H54 (cell line): ENCODE data around the gene SMYD1.

Experiments
- DNase-seq: peaks from one replicate; pipeline ENCODE4 v3.0.0; 2011; ENCODE audit warnings: low spot score, mixed read lengths; ENCODE audit not compliant: insufficient read length
- FAIRE-seq: peaks from 3 replicates; lab custom pipeline; 2011; peaks lifted over from hg19 to GRCh38; lab: Jason Lieb, UNC
- POLR2A ChIP-seq: IDR thresholded peaks from 2 replicates; pipeline ENCODE4 v1.6.1; 2011; ENCODE audit warnings: low read depth, mild to moderate bottlenecking, low read length

The SMYD1 gene

GRCh38 chr2:88048541-88048940, 19.1 kb upstream of the SMYD1 start:
- no peak for FAIRE-seq

GRCh38 chr2:88049622-88050021, 18.0 kb upstream of the SMYD1 start:
- no peak for TF ChIP-seq POLR2A
- FAIRE-seq (no peak), DNase-seq (no peak)

More at GRCh38 chr2:88048541-88048940, 19.1 kb upstream of the SMYD1 start:
- no peak for DNase-seq
- no peak for TF ChIP-seq POLR2A

- no peak for TF ChIP-seq POLR2A
- FAIRE-seq (no peak), DNase-seq (no peak)
These were observed 15.8 kb upstream of the SMYD1 start for GRCh38 chr2:88051792-88052191.

- FAIRE-seq (no peak), DNase-seq (no peak)
- no peak for TF ChIP-seq POLR2A
These were observed 14.3 kb upstream of the SMYD1 start for GRCh38 chr2:88053296-88053695.

GRCh38 chr2:88053934-88054781, 13.5 kb upstream of the SMYD1 start:
- no peak for TF ChIP-seq POLR2A
- DNase-seq: no peak
- FAIRE-seq: no peak

- no peak for FAIRE-seq
- DNase-seq: peak; percentile 16
- no peak for TF ChIP-seq POLR2A
These were observed 12.7 kb upstream of the SMYD1 start for GRCh38 chr2:88054782-88055370.

GRCh38 chr2:88055371-88056128, 12.1 kb upstream of the SMYD1 start, which contains the start of gene KRCC1:
TSS of gene KRCC1 (minus strand) at chr2:88055783. CDS start at chr2:88028563, 27,220 bp downstream.
- FAIRE-seq (peak; percentile 87), DNase-seq (peak; percentile 92)
- peak; percentile 93 for TF ChIP-seq POLR2A

- DNase-seq (no peak), FAIRE-seq (no peak)
- TF ChIP-seq POLR2A: no peak
These were observed 10.2 kb upstream of the SMYD1 start for GRCh38 chr2:88057437-88057844.

- FAIRE-seq: no peak
- DNase-seq: no peak
- TF ChIP-seq POLR2A: no peak
These were observed 9.4 kb upstream of the SMYD1 start for GRCh38 chr2:88058191-88058590.

GRCh38 chr2:88059979-88060906, 7.4 kb upstream of the SMYD1 start:
- DNase-seq (peak; percentile 35), FAIRE-seq (peak; percentile 83)
- no peak for TF ChIP-seq POLR2A

GRCh38 chr2:88060907-88061275, 6.7 kb upstream of the SMYD1 start:
- no peak for TF ChIP-seq POLR2A
- DNase-seq (no peak), FAIRE-seq (no peak)

- FAIRE-seq (no peak), DNase-seq (no peak)
- no peak for TF ChIP-seq POLR2A
These were observed 6.3 kb upstream of the SMYD1 start for GRCh38 chr2:88061295-88061694.

GRCh38 chr2:88066543-88066942, 1.1 kb upstream of the SMYD1 start:
- DNase-seq: no peak
- TF ChIP-seq POLR2A: no peak
- no peak for FAIRE-seq
